ENCODE data around the gene NANOS1.

DNA sequence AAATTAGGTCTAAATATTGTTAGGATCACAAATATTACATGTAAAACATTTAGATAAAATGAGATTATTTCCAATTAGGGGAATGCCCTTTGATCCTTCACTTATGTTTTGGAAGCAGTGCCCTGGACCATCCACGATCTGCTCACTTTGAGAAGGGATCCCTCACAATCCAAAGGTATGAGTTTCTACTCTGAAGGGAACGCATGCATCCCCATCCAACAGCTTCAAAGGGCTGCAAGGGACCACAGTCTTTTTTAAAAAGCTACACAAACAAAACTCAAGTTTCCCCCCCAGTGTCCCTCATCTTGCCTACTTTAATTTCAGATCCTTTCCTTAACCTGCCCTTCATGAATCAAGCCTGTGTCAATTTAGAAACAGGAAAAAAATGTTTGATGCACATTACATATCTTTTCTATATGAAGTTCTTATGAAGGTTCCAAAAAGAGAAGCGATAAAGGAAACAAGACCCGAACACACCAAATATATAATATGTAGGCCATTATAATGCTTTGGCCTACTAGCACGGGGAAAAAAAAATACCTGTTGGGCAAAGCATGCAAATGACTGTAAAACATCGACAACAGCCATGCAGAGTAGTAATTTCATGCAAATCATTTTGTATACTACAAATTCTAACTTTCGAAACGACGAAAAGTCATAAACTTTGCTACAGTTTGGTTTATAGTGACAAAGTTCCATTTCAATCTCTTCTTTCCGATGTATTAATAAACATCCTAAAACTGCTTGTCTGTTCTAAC, 49.1 kb downstream of the NANOS1 start:
- TF ChIP-seq, protein P1, sequence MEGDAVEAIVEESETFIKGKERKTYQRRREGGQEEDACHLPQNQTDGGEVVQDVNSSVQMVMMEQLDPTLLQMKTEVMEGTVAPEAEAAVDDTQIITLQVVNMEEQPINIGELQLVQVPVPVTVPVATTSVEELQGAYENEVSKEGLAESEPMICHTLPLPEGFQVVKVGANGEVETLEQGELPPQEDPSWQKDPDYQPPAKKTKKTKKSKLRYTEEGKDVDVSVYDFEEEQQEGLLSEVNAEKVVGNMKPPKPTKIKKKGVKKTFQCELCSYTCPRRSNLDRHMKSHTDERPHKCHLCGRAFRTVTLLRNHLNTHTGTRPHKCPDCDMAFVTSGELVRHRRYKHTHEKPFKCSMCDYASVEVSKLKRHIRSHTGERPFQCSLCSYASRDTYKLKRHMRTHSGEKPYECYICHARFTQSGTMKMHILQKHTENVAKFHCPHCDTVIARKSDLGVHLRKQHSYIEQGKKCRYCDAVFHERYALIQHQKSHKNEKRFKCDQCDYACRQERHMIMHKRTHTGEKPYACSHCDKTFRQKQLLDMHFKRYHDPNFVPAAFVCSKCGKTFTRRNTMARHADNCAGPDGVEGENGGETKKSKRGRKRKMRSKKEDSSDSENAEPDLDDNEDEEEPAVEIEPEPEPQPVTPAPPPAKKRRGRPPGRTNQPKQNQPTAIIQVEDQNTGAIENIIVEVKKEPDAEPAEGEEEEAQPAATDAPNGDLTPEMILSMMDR (IDR thresholded peaks at IDR 0.05): no peak
- TF ChIP-seq POLR2A (IDR thresholded peaks at IDR 0.05): no peak
